K562 (cell line): ENCODE data around the gene RPLP2. TPM values are rescaled to one million over a fixed set of nuclear protein-coding genes. Genes with fewer than 3 reads are reported as not detected.

Experiments
- ATAC-seq: fragments of 200-7000 bp; cut with Tn5 transposase; 3 replicates; pipeline ENCODE4 v1.9.1; 2020; ENCODE audit warnings: moderate library complexity
- BruUV-seq: library from RNA; stranded (reverse); fragments of 400-500 nt; replicated peaks from 2 replicates; lab custom pipeline; 2021; lab: Mats Ljungman, UMichigan
- CTCF ChIA-PET: fragments of 300-600 bp; formaldehyde crosslinking; extraction: SDS; loops from one replicate; lab custom pipeline; 2021; ENCODE audit warnings: low intra/inter-chr PET ratio; lab: Yijun Ruan, JAX
- POLR2A ChIA-PET: fragments of 300-600, 350-650 bp; sonication (Branson Sonifier 250); formaldehyde crosslinking; extraction: SDS; loops from one replicate; lab custom pipeline; 2021; ENCODE audit warnings: antibody characterized with exemption, inconsistent platforms; lab: Yijun Ruan, JAX
- DNase-seq, 4 experiments: peaks; one replicate each; pipeline versions ENCODE4 v3.0.0 to v3.0.0-alpha.2; 2011 to 2018; ENCODE audit warnings: low spot score in 3 of 4, mixed read lengths in 3 of 4; ENCODE audit errors: extremely low read depth in 1 of 4
- FAIRE-seq: peaks from 2 replicates; lab custom pipeline; 2011; peaks lifted over from hg19 to GRCh38; lab: Jason Lieb, UNC
- H2AFZ ChIP-seq: 2 replicates; pipeline ENCODE4 v1.6.0; 2011; ENCODE audit warnings: low read depth, low read length, control low read depth, inconsistent platforms
- H3K27ac ChIP-seq: fragments of 200-600 bp; 3 replicates; pipeline ENCODE4 v1.8.0; 2011; ENCODE audit warnings: low read depth, mild to moderate bottlenecking, control low read depth, inconsistent platforms, low read length, moderate library complexity, mixed read lengths; ENCODE audit errors: extremely low read depth
- H3K27me3 ChIP-seq, 2 experiments: fragments of 300-600 bp in 1 of 2; 2 replicates in 1 of 2; 3 replicates in 1 of 2; pipeline versions ENCODE4 v1.6.0 to v1.8.0; 2011; ENCODE audit warnings: inconsistent platforms in 2 of 2, low read length in 2 of 2, mild to moderate bottlenecking in 1 of 2, mixed read lengths in 1 of 2, moderate library complexity in 1 of 2; ENCODE audit not compliant: control insufficient read depth in 2 of 2, insufficient read depth in 2 of 2
- H3K36me3 ChIP-seq: fragments of 300-600 bp; 3 replicates; pipeline ENCODE4 v1.8.0; 2011; ENCODE audit warnings: mild to moderate bottlenecking, low read length, inconsistent platforms; ENCODE audit not compliant: control insufficient read depth, insufficient read depth
- H3K4me1 ChIP-seq, 2 experiments: fragments of 200-600 bp in 1 of 2; replicated peaks in 1 of 2; 2 replicates in 1 of 2; 3 replicates in 1 of 2; pipeline versions ENCODE4 v1.5.1 to v1.8.0; 2011; ENCODE audit warnings: inconsistent platforms in 2 of 2, low read length in 2 of 2, mild to moderate bottlenecking in 1 of 2, mixed read lengths in 1 of 2, moderate library complexity in 1 of 2; ENCODE audit not compliant: control insufficient read depth in 2 of 2, insufficient read depth in 2 of 2
- H3K4me2 ChIP-seq: 2 replicates; pipeline ENCODE4 v1.6.1; 2011; ENCODE audit warnings: low read length, control low read depth, inconsistent platforms, mixed read lengths; ENCODE audit not compliant: insufficient read depth
- H3K4me3 ChIP-seq: fragments of 200-600 bp; sonication (generic), shearing (Covaris generic); 2 replicates; pipeline ENCODE4 v1.5.1; 2016; ENCODE audit warnings: control low read depth, inconsistent platforms
- H3K79me2 ChIP-seq: fragments of 200-600 bp; 3 replicates; pipeline ENCODE4 v1.8.0; 2011; ENCODE audit warnings: low read length, inconsistent platforms; ENCODE audit not compliant: control insufficient read depth, insufficient read depth
- H3K9ac ChIP-seq, 2 experiments: 2 replicates each; pipeline versions ENCODE4 v1.6.0 to v1.6.1; 2011; ENCODE audit warnings: low read depth in 2 of 2, low read length in 2 of 2, control low read depth in 1 of 2, inconsistent platforms in 1 of 2, mild to moderate bottlenecking in 1 of 2, mixed read lengths in 1 of 2; ENCODE audit not compliant: insufficient read depth in 1 of 2
- H3K9me1 ChIP-seq: one replicate; pipeline ENCODE4 v1.6.0; 2011; ENCODE audit warnings: inconsistent platforms, mild to moderate bottlenecking, low read length, moderate library complexity; ENCODE audit not compliant: control insufficient read depth, insufficient read depth
- H3K9me3 ChIP-seq: replicated peaks from 2 replicates; pipeline ENCODE4 v1.5.1; 2011; ENCODE audit warnings: low read depth, low read length, inconsistent platforms; ENCODE audit not compliant: control insufficient read depth, insufficient read depth
- H4K20me1 ChIP-seq: replicated peaks from 2 replicates; pipeline ENCODE4 v1.6.1; 2011; ENCODE audit warnings: low read length, inconsistent platforms, mixed read lengths; ENCODE audit not compliant: control insufficient read depth, insufficient read depth
- ATF7 ChIP-seq: fragments of 450-650 bp; IDR thresholded peaks from 2 replicates; pipeline ENCODE4 v1.7.1; 2014; ENCODE audit warnings: mild to moderate bottlenecking, moderate library complexity
- CEBPG ChIP-seq, 3 experiments: fragments of 200-800 bp in 1 of 3; sonication (Bioruptor generic) in 1 of 3; sonication (generic) in 1 of 3; formaldehyde crosslinking in 1 of 3; IDR thresholded peaks in 2 of 3; conservative IDR thresholded peaks in 1 of 3; 2 replicates each; pipeline versions ENCODE4 v1.6.1 to v1.8.0; 2016 to 2022; ENCODE audit warnings: missing compliant biosample characterization in 2 of 3, missing genetic modification characterization in 2 of 3, mild to moderate bottlenecking in 1 of 3, missing genetic modification reagents in 1 of 3
- CHD1 ChIP-seq: fragments of 200-600 bp; sonication (generic); IDR thresholded peaks from one replicate; pipeline ENCODE4 v1.6.1; 2012; ENCODE audit warnings: mild to moderate bottlenecking, moderate library complexity, low read length, inconsistent platforms
- JUND ChIP-seq, 2 experiments: IDR thresholded peaks; 2 replicates in 1 of 2; 3 replicates in 1 of 2; pipeline ENCODE4 v1.6.1; 2011; ENCODE audit warnings: borderline replicate concordance in 2 of 2, low read depth in 2 of 2, low read length in 2 of 2, improper control_type of control experiment in 1 of 2, missing biosample characterization in 1 of 2, missing genetic modification characterization in 1 of 2, missing genetic modification reagents in 1 of 2
- NFIC ChIP-seq: fragments of 450-650 bp; IDR thresholded peaks from 2 replicates; pipeline ENCODE4 v1.6.1; 2017; ENCODE audit warnings: mild to moderate bottlenecking, inconsistent platforms
- RAD51 ChIP-seq: fragments of 450-650 bp; IDR thresholded peaks from 2 replicates; pipeline ENCODE4 v1.7.1; 2016; ENCODE audit warnings: low read depth, mild to moderate bottlenecking, borderline replicate concordance
- RBBP5 ChIP-seq: fragments of 200-600 bp; sonication (generic); IDR thresholded peaks from 2 replicates; pipeline ENCODE4 v1.6.1; 2012; ENCODE audit warnings: borderline replicate concordance, mild to moderate bottlenecking, low read length, control low read depth, inconsistent platforms; ENCODE audit not compliant: insufficient read depth, poor library complexity, severe bottlenecking
- TAF1 ChIP-seq: IDR thresholded peaks from 2 replicates; pipeline ENCODE4 v1.6.1; 2011; ENCODE audit warnings: mild to moderate bottlenecking, low read length, moderate library complexity; ENCODE audit not compliant: insufficient read depth, control insufficient read depth, severe bottlenecking; ENCODE audit errors: extremely low read depth
- TEAD4 ChIP-seq, 2 experiments: sonication (generic) in 1 of 2; formaldehyde crosslinking in 1 of 2; IDR thresholded peaks; 2 replicates each; pipeline versions ENCODE4 v1.6.1 to v1.8.0; 2012 to 2022; ENCODE audit warnings: borderline replicate concordance in 1 of 2, inconsistent platforms in 1 of 2, low read length in 1 of 2, mild to moderate bottlenecking in 1 of 2, missing genetic modification reagents in 1 of 2
- ZNF384 ChIP-seq: IDR thresholded peaks from 2 replicates; pipeline ENCODE4 v1.6.1; 2012; ENCODE audit warnings: low read depth, low read length, improper control_type of control experiment
- ZNF707 ChIP-seq: fragments of 250-450 bp; sonication (Bioruptor Pico); conservative IDR thresholded peaks from 2 replicates; pipeline ENCODE4 v1.8.0; 2022; ENCODE audit warnings: inconsistent platforms, mild to moderate bottlenecking, moderate library complexity
- WGBS: fragments of 100-300 bp; shearing (Covaris generic); methylation state at CpG from one replicate; pipeline ENCODE4 v1.1.6; 2016; ENCODE audit warnings: low coverage, mixed read lengths; ENCODE audit not compliant: insufficient coverage; ENCODE audit errors: missing lambda C conversion rate; 5-methylcytosine and 5-hydroxymethylcytosine counted together
- in situ Hi-C: fragments of 300-500 bp; cut with MboI; formaldehyde crosslinking; loops from 4 replicates; pipeline ENCODE4 v1.15.0; 2018; ENCODE audit warnings: inconsistent platforms, mixed read lengths
- intact Hi-C: fragments of 100-400 bp; cut with micrococcal nuclease; formaldehyde crosslinking; loops from 2 replicates; pipeline ENCODE4 v1.14.2; 2022
- polyA plus RNA-seq, 8 experiments: library from polyadenylated mRNA; depleted of rRNA in 4 of 8; stranded (reverse) in 5 of 8; unstranded in 3 of 8; fragments of >200 nt; fragmentation: Nextera tagmentation in 2 of 8; fragmentation: Illumina TruSeq in 1 of 8; extraction: Ambion mirVana in 2 of 8; extraction: Trizol in 1 of 8; gene quantifications; 2 replicates each; pipeline versions ENCODE4 v1.2.1 to v1.2.3, GENCODE V29; 2011 to 2014; ENCODE audit warnings: inconsistent platforms in 1 of 8, missing spikeins in 1 of 8
- total RNA-seq, 7 experiments: library from RNA; depleted of rRNA in 6 of 7; stranded (reverse); fragments of >200 nt in 6 of 7; fragmentation: Illumina TruSeq in 2 of 7; extraction: Trizol in 2 of 7; gene quantifications; 2 replicates each; pipeline versions ENCODE4 v1.2.1 to v1.2.3, GENCODE V29; 2011 to 2021; ENCODE audit warnings: low replicate concordance in 1 of 7
- TF ChIP-seq, protein P1 (sequence below), 3 experiments: fragments of 200-800 bp in 1 of 3; sonication (Bioruptor generic) in 1 of 3; sonication (generic) in 1 of 3; formaldehyde crosslinking in 1 of 3; IDR thresholded peaks; 2 replicates each; pipeline versions ENCODE4 v1.6.1 to v1.8.0; 2016 to 2022; ENCODE audit warnings: mild to moderate bottlenecking in 2 of 3, missing compliant biosample characterization in 2 of 3, missing genetic modification characterization in 2 of 3, missing genetic modification reagents in 1 of 3
- TF ChIP-seq, protein P2 (sequence below): sonication (generic); formaldehyde crosslinking; IDR thresholded peaks from 2 replicates; pipeline ENCODE4 v1.5.0; 2020; ENCODE audit warnings: missing genetic modification reagents
- TF ChIP-seq, protein P3 (sequence below), 2 experiments: fragments of 450-650 bp in 1 of 2; sonication (generic) in 1 of 2; formaldehyde crosslinking in 1 of 2; IDR thresholded peaks in 1 of 2; conservative IDR thresholded peaks in 1 of 2; 2 replicates each; pipeline versions ENCODE4 v1.6.1 to v1.8.1; 2016 to 2023; ENCODE audit warnings: mild to moderate bottlenecking in 2 of 2, moderate library complexity in 2 of 2, inconsistent platforms in 1 of 2, missing genetic modification reagents in 1 of 2

The RPLP2 gene
- total and polyA plus RNA-seq, 9 of the 15 experiments (the other 6 are each of a cell fraction or from before 2014, with no cell fraction given) = 528 to 3,807 (median 1,633) TPM

DNA sequence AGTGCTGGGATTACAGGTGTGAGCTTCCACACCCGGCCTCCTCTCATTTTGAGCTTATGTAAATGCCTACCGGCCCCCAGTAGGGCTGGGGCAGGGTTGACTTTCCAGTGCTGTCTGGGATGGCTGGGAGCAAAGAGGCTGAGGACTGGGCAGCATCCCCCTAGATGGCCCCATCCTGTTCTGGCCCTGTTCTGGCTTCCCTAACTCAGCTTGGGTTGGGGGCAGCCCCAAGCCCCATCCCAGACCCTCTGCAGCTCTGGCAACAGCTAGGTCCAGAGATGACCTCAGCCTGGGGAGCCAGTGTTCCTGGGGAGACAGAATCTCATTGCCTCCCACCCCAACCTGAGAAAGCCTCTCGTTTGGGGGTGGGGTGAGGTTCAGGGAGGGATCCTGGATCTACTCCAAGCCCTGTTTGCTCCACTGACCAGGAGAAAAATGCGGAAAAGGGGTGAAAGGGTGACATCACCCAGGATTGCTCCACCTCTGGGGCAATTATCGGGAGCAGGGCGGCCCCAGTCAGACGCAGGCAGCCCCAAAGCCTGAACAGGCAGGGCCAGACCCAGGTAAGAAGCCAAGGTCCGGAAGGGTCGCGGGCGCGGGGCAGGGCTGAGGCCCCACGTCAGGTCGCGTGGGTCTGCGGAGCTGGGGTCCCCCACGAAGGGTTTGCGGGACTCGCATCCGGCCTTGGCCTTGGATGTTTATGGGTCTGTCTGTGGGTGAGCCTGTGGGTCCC lies 8.8 kb downstream of the RPLP2 start, which contains the start of gene PNPLA2:
PNPLA2 (plus strand) TSS at position 519 of the 733 bp plus-strand sequence. CDS start 805 bp downstream, outside the sequence.
- Histone ChIP-seq H3K4me1 (peaks cover 11 to 62% of the 10 kb centered on the region in 2 experiments; a peak in 4 of 5 replicates), H2AFZ (peak within 1 kb of the TSS; percentile 93), H3K9me1 (peaks cover 6% of the 10 kb centered on the region), H3K9ac (peak within 1 kb of the TSS; percentile 87 to 100), H3K9me3 (no peaks in the 10 kb centered on the region), H3K79me2 (peaks cover 27% of the 10 kb centered on the region), H3K4me3 (peak within 1 kb of the TSS; percentile 89), H4K20me1 (peaks cover 13% of the 10 kb centered on the region), H3K36me3 (peaks cover 31% of the 10 kb centered on the region; the same call in 2 of the 3 replicates), H3K27me3 (no peaks in the 10 kb centered on the region), H3K4me2 (peak within 1 kb of the TSS; percentile 86), H3K27ac (peak within 1 kb of the TSS; percentile 92)
- in situ Hi-C loops (no loop called here), intact Hi-C loops (no loop called here)
- BruUV-seq = no TSS peak
- DNase-seq (no peak), FAIRE-seq (peak; percentile 6), ATAC-seq (no peak)
- ChIA-PET CTCF (no interaction called here), POLR2A (interaction anchor here (0.6 to 5.2 kb wide), 11 partner anchors 7 to 258 kb away, joined by 3 to 36 read pairs (median 10); partner anchors contain the start of genes CD151, CRACR2B, LMNTD2 and POLR2L)
- WGBS = 32% methylated on average over 19 of the region's 20 CpGs
- TF ChIP-seq, protein P1, sequence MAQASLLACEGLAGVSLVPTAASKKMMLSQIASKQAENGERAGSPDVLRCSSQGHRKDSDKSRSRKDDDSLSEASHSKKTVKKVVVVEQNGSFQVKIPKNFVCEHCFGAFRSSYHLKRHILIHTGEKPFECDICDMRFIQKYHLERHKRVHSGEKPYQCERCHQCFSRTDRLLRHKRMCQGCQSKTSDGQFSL (CRISPR knock-in tag; IDR thresholded peaks at IDR 0.05) = peak; percentile 55; the same call in 1 of the 2 replicates
- TF ChIP-seq, protein P1 (tag; IDR thresholded peaks at IDR 0.05) = no peak
- TF ChIP-seq, protein P2, sequence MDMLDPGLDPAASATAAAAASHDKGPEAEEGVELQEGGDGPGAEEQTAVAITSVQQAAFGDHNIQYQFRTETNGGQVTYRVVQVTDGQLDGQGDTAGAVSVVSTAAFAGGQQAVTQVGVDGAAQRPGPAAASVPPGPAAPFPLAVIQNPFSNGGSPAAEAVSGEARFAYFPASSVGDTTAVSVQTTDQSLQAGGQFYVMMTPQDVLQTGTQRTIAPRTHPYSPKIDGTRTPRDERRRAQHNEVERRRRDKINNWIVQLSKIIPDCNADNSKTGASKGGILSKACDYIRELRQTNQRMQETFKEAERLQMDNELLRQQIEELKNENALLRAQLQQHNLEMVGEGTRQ (CRISPR knock-in tag) = no peak
- TF ChIP-seq ZNF707 (CRISPR knock-in tag) (no peak), NFIC (0 out of 2 replicates have a peak, but pooled peaks have one; percentile 14), CHD1 (peak; percentile 9), RBBP5 (no peak), CEBPG (CRISPR knock-in tag; IDR thresholded peaks at IDR 0.05) (peak; percentile 62; the same call in 1 of the 2 replicates), CEBPG (tag; conservative IDR thresholded peaks at IDR 0.05 in 1 of 2, IDR thresholded peaks at IDR 0.05 in 1 of 2) (peak; percentile 29 to 41; a peak in 2 of 4 replicates), ATF7 (peak; percentile 70), TAF1 (no peak), JUND (IDR thresholded peaks at IDR 0.05; ENCODE audit: borderline replicate concordance, low read depth, low read length) (peak; percentile 50; the same call in 1 of the 2 replicates), JUND (tag; IDR thresholded peaks at IDR 0.05; ENCODE audit: borderline replicate concordance, low read depth, low read length) (peak; percentile 16; the same call in 1 of the 3 replicates), TEAD4 (IDR thresholded peaks at IDR 0.05; ENCODE audit: low read length) (no peak), TEAD4 (CRISPR knock-in tag; IDR thresholded peaks at IDR 0.05; ENCODE audit: borderline replicate concordance) (0 out of 2 replicates have a peak, but pooled peaks have one; percentile 37), RAD51 (no peak), ZNF384 (no peak)
- TF ChIP-seq, protein P3, sequence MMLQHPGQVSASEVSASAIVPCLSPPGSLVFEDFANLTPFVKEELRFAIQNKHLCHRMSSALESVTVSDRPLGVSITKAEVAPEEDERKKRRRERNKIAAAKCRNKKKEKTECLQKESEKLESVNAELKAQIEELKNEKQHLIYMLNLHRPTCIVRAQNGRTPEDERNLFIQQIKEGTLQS (IDR thresholded peaks at IDR 0.05) = peak; percentile 83
- TF ChIP-seq, protein P3 (CRISPR knock-in tag; conservative IDR thresholded peaks at IDR 0.05) = no peak
